Body of pancreas (tissue), 4 donors: ENCODE measurements around the gene CTRL.

ENCODE experiments used
- CTCF ChIP-seq, 7 experiments: fragments of 450-650 bp in 4 of 7; fragments of 200-600 bp in 3 of 7; sonication (generic) in 3 of 7; IDR thresholded peaks; one replicate each; pipeline ENCODE4 v1.5.1; 2016 to 2019; ENCODE audit warnings: antibody characterized with exemption in 7 of 7
- POLR2A ChIP-seq, 3 donors: fragments of 450-650 bp; IDR thresholded peaks; one replicate each; pipeline ENCODE4 v1.6.1; 2016; ENCODE audit warnings: antibody characterized with exemption in 3 of 3, mild to moderate bottlenecking in 2 of 3

GRCh38 chr16:67892899-67893742, 38.5 kb downstream of the CTRL start, which contains the start of gene PSKH1:
- TF ChIP-seq CTCF (IDR thresholded peaks at IDR 0.05) = no peak
- peak; percentile 66 to 75 (median 73) for TF ChIP-seq POLR2A (IDR thresholded peaks at IDR 0.05)
